ENCODE data around the gene NBEA.
"Not testable (repeated sequence)": the region's sequence is repeated elsewhere in the genome, so short reads cannot be mapped to it uniquely, and the experiment has no call there.

Gene NBEA

DNA sequence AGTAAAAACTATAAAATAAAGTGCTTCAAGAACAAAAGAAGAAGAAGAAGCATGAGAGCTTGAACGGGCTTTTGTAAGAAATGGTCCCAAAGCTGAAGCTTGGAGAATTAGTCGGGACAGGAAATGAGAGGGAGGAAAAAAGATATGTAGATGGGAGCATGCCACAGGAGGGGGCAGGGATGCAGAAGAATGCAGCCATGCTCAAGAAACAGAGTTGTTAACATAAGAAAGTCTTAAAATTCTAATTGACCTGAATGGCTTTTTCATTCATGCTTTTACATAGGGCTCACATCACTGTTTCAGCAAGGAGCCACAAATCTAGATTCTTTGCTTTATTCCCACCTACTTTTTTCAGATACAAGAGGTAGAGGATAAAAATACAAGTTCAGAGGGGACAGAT is 27.7 kb upstream of the NBEA start:
- Histone ChIP-seq H3K9me3 (ENCODE audit: control insufficient read depth, insufficient read depth, low read depth, low read length) (no peaks in the 10 kb centered on the region), H3K4me1 (ENCODE audit: control insufficient read depth, insufficient read depth, low read length) (no peaks in the 10 kb centered on the region), H3K4me3 (ENCODE audit: low read depth, low read length) (no peak overlapping the region), H3K27ac (ENCODE audit: extremely low read depth, low read depth, low read length) (no peak overlapping the region), H3K36me3 (ENCODE audit: control insufficient read depth in 2 of 2, insufficient read depth in 1 of 2, low read length in 2 of 2) (no peaks in the 10 kb centered on the region)
- ChIA-PET CTCF (no interaction called here), POLR2A (no interaction called here)
- TF ChIP-seq, protein P1, sequence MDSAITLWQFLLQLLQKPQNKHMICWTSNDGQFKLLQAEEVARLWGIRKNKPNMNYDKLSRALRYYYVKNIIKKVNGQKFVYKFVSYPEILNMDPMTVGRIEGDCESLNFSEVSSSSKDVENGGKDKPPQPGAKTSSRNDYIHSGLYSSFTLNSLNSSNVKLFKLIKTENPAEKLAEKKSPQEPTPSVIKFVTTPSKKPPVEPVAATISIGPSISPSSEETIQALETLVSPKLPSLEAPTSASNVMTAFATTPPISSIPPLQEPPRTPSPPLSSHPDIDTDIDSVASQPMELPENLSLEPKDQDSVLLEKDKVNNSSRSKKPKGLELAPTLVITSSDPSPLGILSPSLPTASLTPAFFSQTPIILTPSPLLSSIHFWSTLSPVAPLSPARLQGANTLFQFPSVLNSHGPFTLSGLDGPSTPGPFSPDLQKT (IDR thresholded peaks at IDR 0.05; ENCODE audit: borderline replicate concordance, low read depth, low read length), result no peak

DNA sequence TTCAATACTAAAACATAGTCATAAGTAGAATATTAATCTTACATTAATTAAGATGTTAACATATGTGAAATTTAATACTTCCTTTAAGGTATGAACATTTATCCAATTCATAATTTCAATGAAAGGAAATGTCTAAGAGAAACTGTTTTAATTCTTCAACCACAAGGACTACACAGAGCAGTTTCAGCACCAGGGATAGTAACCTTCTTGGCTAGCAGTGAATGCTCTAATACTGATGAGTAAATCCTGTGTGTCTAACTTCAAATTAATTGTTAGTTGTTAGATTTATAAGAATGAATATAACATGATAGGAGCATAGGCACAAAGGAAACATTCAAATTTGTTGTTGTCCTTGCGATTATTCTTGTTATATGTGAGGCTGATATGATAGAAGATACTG is 15.6 kb upstream of the NBEA start:
- Histone ChIP-seq H3K4me3 (ENCODE audit: low read depth, low read length) (no peak overlapping the region), H3K36me3 (ENCODE audit: control insufficient read depth in 2 of 2, insufficient read depth in 1 of 2, low read length in 2 of 2) (no peaks in the 10 kb centered on the region), H3K4me1 (ENCODE audit: control insufficient read depth, insufficient read depth, low read length) (no peaks in the 10 kb centered on the region), H3K27ac (ENCODE audit: extremely low read depth, low read depth, low read length) (no peak overlapping the region), H3K9me3 (ENCODE audit: control insufficient read depth, insufficient read depth, low read depth, low read length) (no peaks in the 10 kb centered on the region)
- no peak for TF ChIP-seq ZNF670 (tag by site-specific recombination; IDR thresholded peaks at IDR 0.05; ENCODE audit: low read depth)
- TF ChIP-seq SP2 (tag by site-specific recombination; IDR thresholded peaks at IDR 0.05), result no peak
- TF ChIP-seq, protein P2, sequence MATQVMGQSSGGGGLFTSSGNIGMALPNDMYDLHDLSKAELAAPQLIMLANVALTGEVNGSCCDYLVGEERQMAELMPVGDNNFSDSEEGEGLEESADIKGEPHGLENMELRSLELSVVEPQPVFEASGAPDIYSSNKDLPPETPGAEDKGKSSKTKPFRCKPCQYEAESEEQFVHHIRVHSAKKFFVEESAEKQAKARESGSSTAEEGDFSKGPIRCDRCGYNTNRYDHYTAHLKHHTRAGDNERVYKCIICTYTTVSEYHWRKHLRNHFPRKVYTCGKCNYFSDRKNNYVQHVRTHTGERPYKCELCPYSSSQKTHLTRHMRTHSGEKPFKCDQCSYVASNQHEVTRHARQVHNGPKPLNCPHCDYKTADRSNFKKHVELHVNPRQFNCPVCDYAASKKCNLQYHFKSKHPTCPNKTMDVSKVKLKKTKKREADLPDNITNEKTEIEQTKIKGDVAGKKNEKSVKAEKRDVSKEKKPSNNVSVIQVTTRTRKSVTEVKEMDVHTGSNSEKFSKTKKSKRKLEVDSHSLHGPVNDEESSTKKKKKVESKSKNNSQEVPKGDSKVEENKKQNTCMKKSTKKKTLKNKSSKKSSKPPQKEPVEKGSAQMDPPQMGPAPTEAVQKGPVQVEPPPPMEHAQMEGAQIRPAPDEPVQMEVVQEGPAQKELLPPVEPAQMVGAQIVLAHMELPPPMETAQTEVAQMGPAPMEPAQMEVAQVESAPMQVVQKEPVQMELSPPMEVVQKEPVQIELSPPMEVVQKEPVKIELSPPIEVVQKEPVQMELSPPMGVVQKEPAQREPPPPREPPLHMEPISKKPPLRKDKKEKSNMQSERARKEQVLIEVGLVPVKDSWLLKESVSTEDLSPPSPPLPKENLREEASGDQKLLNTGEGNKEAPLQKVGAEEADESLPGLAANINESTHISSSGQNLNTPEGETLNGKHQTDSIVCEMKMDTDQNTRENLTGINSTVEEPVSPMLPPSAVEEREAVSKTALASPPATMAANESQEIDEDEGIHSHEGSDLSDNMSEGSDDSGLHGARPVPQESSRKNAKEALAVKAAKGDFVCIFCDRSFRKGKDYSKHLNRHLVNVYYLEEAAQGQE (tag by site-specific recombination; IDR thresholded peaks at IDR 0.05), result peak; percentile 89
- ChIA-PET POLR2A (no interaction called here), CTCF (no interaction called here)

DNA sequence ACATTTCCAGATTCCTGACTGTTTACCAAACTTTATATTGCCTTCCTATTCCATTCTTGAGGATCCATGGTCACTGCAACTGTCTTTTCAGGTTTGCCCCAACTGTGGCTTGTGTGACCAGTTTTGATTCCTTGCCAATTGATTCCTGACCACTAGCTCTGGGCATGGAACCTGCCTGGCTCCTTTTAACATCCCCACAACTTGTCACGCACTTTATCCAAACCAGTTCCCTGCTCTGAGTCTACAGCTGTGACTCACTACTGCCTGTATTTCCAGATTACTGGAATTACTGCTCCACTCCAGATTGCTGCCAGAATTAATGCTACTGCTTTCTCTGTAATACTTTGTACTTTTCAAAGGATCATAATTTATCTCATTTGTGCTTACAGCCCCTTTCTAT is 13.4 kb upstream of the NBEA start:
- CTCF ChIA-PET; H3K4me1 ChIP-seq (ENCODE audit: control insufficient read depth, insufficient read depth, low read length); H3K9me3 ChIP-seq (ENCODE audit: control insufficient read depth, insufficient read depth, low read depth, low read length); H3K27ac ChIP-seq (ENCODE audit: extremely low read depth, low read depth, low read length); POLR2A ChIA-PET; H3K36me3 ChIP-seq (ENCODE audit: control insufficient read depth in 2 of 2, insufficient read depth in 1 of 2, low read length in 2 of 2); H3K4me3 ChIP-seq (ENCODE audit: low read depth, low read length): not testable (repeated sequence)

DNA sequence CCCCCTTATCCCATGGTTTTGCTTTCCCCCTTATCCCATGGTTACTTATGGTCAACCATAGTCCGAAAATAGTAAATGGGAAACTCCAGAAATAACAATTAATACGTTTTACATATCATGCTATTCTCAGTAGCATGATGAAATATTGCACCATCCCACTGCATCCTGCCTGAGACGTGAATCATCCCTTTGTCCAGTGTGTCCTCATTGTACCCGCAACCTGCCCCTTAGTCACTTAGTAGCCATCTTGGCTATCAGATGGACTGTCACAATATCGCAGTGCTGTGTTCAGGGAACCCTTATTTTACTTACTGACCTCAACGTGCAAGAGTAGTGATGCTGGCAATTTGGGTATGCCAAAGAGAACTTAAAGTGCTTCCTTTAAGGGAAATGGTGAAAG is 10.5 kb upstream of the NBEA start:
- Histone ChIP-seq H3K9me3 (ENCODE audit: control insufficient read depth, insufficient read depth, low read depth, low read length) (no peaks in the 10 kb centered on the region), H3K27ac (ENCODE audit: extremely low read depth, low read depth, low read length) (no peak overlapping the region), H3K36me3 (ENCODE audit: control insufficient read depth in 2 of 2, insufficient read depth in 1 of 2, low read length in 2 of 2) (no peaks in the 10 kb centered on the region), H3K4me3 (ENCODE audit: low read depth, low read length) (no peak overlapping the region), H3K4me1 (ENCODE audit: control insufficient read depth, insufficient read depth, low read length) (no peaks in the 10 kb centered on the region)
- CTCF ChIA-PET, result no interaction called here
- TF ChIP-seq TRIM28 (IDR thresholded peaks at IDR 0.05; ENCODE audit: borderline replicate concordance, low read length) (no peak), ZNF157 (tag by site-specific recombination; IDR thresholded peaks at IDR 0.05) (no peak), ZNF155 (tag by site-specific recombination; IDR thresholded peaks at IDR 0.05) (no peak), REPIN1 (tag by site-specific recombination; IDR thresholded peaks at IDR 0.05; ENCODE audit: low read depth) (no peak)
- POLR2A ChIA-PET, result no interaction called here

DNA sequence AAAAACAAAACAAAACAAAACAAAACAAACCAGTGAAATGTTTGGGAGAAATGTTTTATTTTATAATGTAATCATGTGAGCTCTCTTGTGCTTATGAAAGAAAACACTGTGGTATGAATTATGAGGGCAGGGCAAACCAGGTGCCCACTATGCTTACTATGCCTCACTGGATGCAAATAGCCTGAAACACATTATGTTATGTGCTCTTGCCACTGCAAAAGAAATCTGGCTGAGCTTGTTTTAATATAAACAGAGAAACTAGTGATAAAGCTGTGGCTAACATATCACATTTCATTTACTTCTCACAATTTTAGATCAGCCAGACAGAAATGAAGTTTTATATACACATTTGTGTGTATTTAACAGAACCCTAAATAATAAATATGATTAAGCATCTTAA is 8.7 kb upstream of the NBEA start:
- CTCF ChIA-PET, result no interaction called here
- no peaks in the 10 kb centered on the region for H3K4me1 ChIP-seq (ENCODE audit: control insufficient read depth, insufficient read depth, low read length)
- H3K4me3 ChIP-seq (ENCODE audit: low read depth, low read length), result no peak overlapping the region
- no peak overlapping the region for H3K27ac ChIP-seq (ENCODE audit: extremely low read depth, low read depth, low read length)
- no peaks in the 10 kb centered on the region for H3K9me3 ChIP-seq (ENCODE audit: control insufficient read depth, insufficient read depth, low read depth, low read length)
- POLR2A ChIA-PET, result no interaction called here
- H3K36me3 ChIP-seq (ENCODE audit: control insufficient read depth in 2 of 2, insufficient read depth in 1 of 2, low read length in 2 of 2), result no peaks in the 10 kb centered on the region
- no peak for TF ChIP-seq ZBTB1 (tag by site-specific recombination; IDR thresholded peaks at IDR 0.05)
- no peak for TF ChIP-seq ZNF76 (tag by site-specific recombination; IDR thresholded peaks at IDR 0.05; ENCODE audit: borderline replicate concordance, low read depth)
- TF ChIP-seq, protein P3, sequence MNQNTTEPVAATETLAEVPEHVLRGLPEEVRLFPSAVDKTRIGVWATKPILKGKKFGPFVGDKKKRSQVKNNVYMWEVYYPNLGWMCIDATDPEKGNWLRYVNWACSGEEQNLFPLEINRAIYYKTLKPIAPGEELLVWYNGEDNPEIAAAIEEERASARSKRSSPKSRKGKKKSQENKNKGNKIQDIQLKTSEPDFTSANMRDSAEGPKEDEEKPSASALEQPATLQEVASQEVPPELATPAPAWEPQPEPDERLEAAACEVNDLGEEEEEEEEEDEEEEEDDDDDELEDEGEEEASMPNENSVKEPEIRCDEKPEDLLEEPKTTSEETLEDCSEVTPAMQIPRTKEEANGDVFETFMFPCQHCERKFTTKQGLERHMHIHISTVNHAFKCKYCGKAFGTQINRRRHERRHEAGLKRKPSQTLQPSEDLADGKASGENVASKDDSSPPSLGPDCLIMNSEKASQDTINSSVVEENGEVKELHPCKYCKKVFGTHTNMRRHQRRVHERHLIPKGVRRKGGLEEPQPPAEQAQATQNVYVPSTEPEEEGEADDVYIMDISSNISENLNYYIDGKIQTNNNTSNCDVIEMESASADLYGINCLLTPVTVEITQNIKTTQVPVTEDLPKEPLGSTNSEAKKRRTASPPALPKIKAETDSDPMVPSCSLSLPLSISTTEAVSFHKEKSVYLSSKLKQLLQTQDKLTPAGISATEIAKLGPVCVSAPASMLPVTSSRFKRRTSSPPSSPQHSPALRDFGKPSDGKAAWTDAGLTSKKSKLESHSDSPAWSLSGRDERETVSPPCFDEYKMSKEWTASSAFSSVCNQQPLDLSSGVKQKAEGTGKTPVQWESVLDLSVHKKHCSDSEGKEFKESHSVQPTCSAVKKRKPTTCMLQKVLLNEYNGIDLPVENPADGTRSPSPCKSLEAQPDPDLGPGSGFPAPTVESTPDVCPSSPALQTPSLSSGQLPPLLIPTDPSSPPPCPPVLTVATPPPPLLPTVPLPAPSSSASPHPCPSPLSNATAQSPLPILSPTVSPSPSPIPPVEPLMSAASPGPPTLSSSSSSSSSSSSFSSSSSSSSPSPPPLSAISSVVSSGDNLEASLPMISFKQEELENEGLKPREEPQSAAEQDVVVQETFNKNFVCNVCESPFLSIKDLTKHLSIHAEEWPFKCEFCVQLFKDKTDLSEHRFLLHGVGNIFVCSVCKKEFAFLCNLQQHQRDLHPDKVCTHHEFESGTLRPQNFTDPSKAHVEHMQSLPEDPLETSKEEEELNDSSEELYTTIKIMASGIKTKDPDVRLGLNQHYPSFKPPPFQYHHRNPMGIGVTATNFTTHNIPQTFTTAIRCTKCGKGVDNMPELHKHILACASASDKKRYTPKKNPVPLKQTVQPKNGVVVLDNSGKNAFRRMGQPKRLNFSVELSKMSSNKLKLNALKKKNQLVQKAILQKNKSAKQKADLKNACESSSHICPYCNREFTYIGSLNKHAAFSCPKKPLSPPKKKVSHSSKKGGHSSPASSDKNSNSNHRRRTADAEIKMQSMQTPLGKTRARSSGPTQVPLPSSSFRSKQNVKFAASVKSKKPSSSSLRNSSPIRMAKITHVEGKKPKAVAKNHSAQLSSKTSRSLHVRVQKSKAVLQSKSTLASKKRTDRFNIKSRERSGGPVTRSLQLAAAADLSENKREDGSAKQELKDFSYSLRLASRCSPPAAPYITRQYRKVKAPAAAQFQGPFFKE (tag by site-specific recombination; IDR thresholded peaks at IDR 0.05; ENCODE audit: borderline replicate concordance), result no peak
- TF ChIP-seq TCF7L2 (IDR thresholded peaks at IDR 0.05; ENCODE audit: borderline replicate concordance, low read depth, low read length), result no peak
- TF ChIP-seq ZNF624 (tag by site-specific recombination; IDR thresholded peaks at IDR 0.05), result no peak
- no peak for TF ChIP-seq ZBTB20 (tag by site-specific recombination; IDR thresholded peaks at IDR 0.05)
